WTC11 (cell line): ENCODE data around the gene NSUN3. TPM values are rescaled to one million over a fixed set of nuclear protein-coding genes. Genes with fewer than 3 reads are reported as not detected.

Experiments used
- ATAC-seq: fragments of 200-7000 bp; cut with Tn5 transposase; 2 replicates; pipeline ENCODE4 v1.10.0; 2021; ENCODE audit warnings: mild to moderate bottlenecking, moderate library complexity
- CTCF ChIA-PET: fragments of 300-600 bp; sonication (Branson Sonifier 250); formaldehyde crosslinking; loops from one replicate; lab custom pipeline; 2021; ENCODE audit warnings: antibody characterized with exemption; lab: Charles Lee
- POLR2A ChIA-PET: fragments of 350-600 bp; sonication (Branson Sonifier 250); formaldehyde crosslinking; loops from one replicate; lab custom pipeline; 2021; ENCODE audit warnings: antibody characterized with exemption; lab: Charles Lee
- DNase-seq: peaks from one replicate; pipeline ENCODE4 v3.0.0; 2021; ENCODE audit warnings: low spot score
- H3K27ac Mint-ChIP-seq: 2 replicates; pipeline ENCODE4 v1.8.0; 2021; ENCODE audit warnings: mixed read lengths
- H3K27me3 Mint-ChIP-seq: 2 replicates; pipeline ENCODE4 v1.8.0; 2021; ENCODE audit warnings: low read depth, mild to moderate bottlenecking, moderate library complexity, mixed read lengths
- H3K36me3 Mint-ChIP-seq: 2 replicates; pipeline ENCODE4 v1.8.0; 2021; ENCODE audit warnings: mixed read lengths
- H3K4me1 Mint-ChIP-seq: 2 replicates; pipeline ENCODE4 v1.8.0; 2022; ENCODE audit warnings: mixed read lengths
- H3K4me3 Mint-ChIP-seq: 2 replicates; pipeline ENCODE4 v1.8.0; 2021; ENCODE audit warnings: mild to moderate bottlenecking, moderate library complexity, mixed read lengths
- H3K9me3 Mint-ChIP-seq: 2 replicates; pipeline ENCODE4 v1.8.0; 2021; ENCODE audit warnings: mixed read lengths
- ARID4B ChIP-seq: sonication (generic); formaldehyde crosslinking; IDR thresholded peaks from 2 replicates; pipeline ENCODE4 v1.8.0; 2023; ENCODE audit warnings: missing genetic modification reagents, mild to moderate bottlenecking, borderline replicate concordance
- CBFB ChIP-seq: sonication (generic); formaldehyde crosslinking; IDR thresholded peaks from 2 replicates; pipeline ENCODE4 v1.8.1; 2022; ENCODE audit warnings: mild to moderate bottlenecking, low read depth, missing genetic modification reagents
- CDX4 ChIP-seq: fragments of 250-450 bp; sonication (Bioruptor Pico); IDR thresholded peaks from 2 replicates; pipeline ENCODE4 v1.9.0; 2021; ENCODE audit warnings: moderate library complexity, mild to moderate bottlenecking, inconsistent platforms, borderline replicate concordance
- CREB1 ChIP-seq: sonication (generic); formaldehyde crosslinking; IDR thresholded peaks from 2 replicates; pipeline ENCODE4 v1.8.0; 2023; ENCODE audit warnings: mild to moderate bottlenecking, missing genetic modification reagents
- E2F1 ChIP-seq: sonication (generic); formaldehyde crosslinking; IDR thresholded peaks from 2 replicates; pipeline ENCODE4 v1.8.0; 2022; ENCODE audit warnings: mild to moderate bottlenecking, missing genetic modification reagents
- ETV6 ChIP-seq: sonication (generic); formaldehyde crosslinking; IDR thresholded peaks from 2 replicates; pipeline ENCODE4 v1.8.1; 2022; ENCODE audit warnings: mild to moderate bottlenecking, missing genetic modification reagents
- GTF2I ChIP-seq: fragments of 250-450 bp; sonication (Bioruptor Pico); conservative IDR thresholded peaks from 2 replicates; pipeline ENCODE4 v1.4.0; 2021; ENCODE audit warnings: mild to moderate bottlenecking
- JUN ChIP-seq: sonication (generic); formaldehyde crosslinking; IDR thresholded peaks from 2 replicates; pipeline ENCODE4 v1.8.0; 2023; ENCODE audit warnings: mild to moderate bottlenecking, missing genetic modification reagents
- MYBL2 ChIP-seq: sonication (generic); formaldehyde crosslinking; IDR thresholded peaks from 2 replicates; pipeline ENCODE4 v1.8.1; 2023; ENCODE audit warnings: mild to moderate bottlenecking, moderate library complexity, missing genetic modification reagents
- NFATC4 ChIP-seq: fragments of 250-450 bp; sonication (Bioruptor Pico); IDR thresholded peaks from 2 replicates; pipeline ENCODE4 v1.9.0; 2021; ENCODE audit warnings: mild to moderate bottlenecking
- RELA ChIP-seq: sonication (generic); formaldehyde crosslinking; IDR thresholded peaks from 2 replicates; pipeline ENCODE4 v1.8.1; 2022; ENCODE audit warnings: missing genetic modification reagents, mild to moderate bottlenecking, borderline replicate concordance
- ZNF396 ChIP-seq: fragments of 250-450 bp; sonication (Bioruptor Pico); IDR thresholded peaks from 2 replicates; pipeline ENCODE4 v1.8.0; 2021; ENCODE audit warnings: mild to moderate bottlenecking, moderate library complexity, borderline replicate concordance
- ZNF423 ChIP-seq: fragments of 250-450 bp; sonication (Bioruptor Pico); IDR thresholded peaks from 2 replicates; pipeline ENCODE4 v2.1.2; 2022; ENCODE audit warnings: mild to moderate bottlenecking, moderate library complexity
- ZNF671 ChIP-seq: fragments of 250-450 bp; sonication (Bioruptor Pico); IDR thresholded peaks from 2 replicates; pipeline ENCODE4 v1.8.0; 2021; ENCODE audit warnings: mild to moderate bottlenecking
- total RNA-seq: library from RNA; stranded (reverse); gene quantifications from 3 replicates; pipeline ENCODE4 v1.2.3, GENCODE V29; 2021
- TF ChIP-seq, protein P1 (sequence below): sonication (generic); formaldehyde crosslinking; IDR thresholded peaks from 2 replicates; pipeline ENCODE4 v1.8.1; 2023; ENCODE audit warnings: mild to moderate bottlenecking, missing genetic modification reagents
- TF ChIP-seq, protein P2 (sequence below): sonication (generic); formaldehyde crosslinking; IDR thresholded peaks from 2 replicates; pipeline ENCODE4 v1.8.0; 2022; ENCODE audit warnings: mild to moderate bottlenecking, missing genetic modification reagents
- TF ChIP-seq, protein P3 (sequence below): fragments of 250-450 bp; sonication (Bioruptor Pico); IDR thresholded peaks from 2 replicates; pipeline ENCODE4 v1.8.0; 2021; ENCODE audit warnings: mild to moderate bottlenecking

The NSUN3 gene
- total RNA-seq, 1 experiment from 2014 or later: 8.2 TPM

- Mint-ChIP-seq H3K27me3 (no peaks in the 10 kb centered on the region), H3K4me1 (peaks cover 39% of the 10 kb centered on the region), H3K36me3 (peaks cover 14% of the 10 kb centered on the region), H3K27ac (no peak overlapping the region)
- no peak for ATAC-seq
- no peak for DNase-seq
- ChIA-PET POLR2A (interaction anchor here (0.6 kb wide), 1 partner anchor 1031 kb away, joined by 4 read pairs; no protein-coding TSS in a partner anchor), CTCF (no interaction called here)
- TF ChIP-seq CBFB (CRISPR knock-in tag) (no peak), ZNF423 (CRISPR knock-in tag) (no peak)
- TF ChIP-seq, all 79 proteins: peak for 0
- Mint-ChIP-seq H3K9me3 (peaks cover 28% of the 10 kb centered on the region), H3K4me3 (no peak overlapping the region)
Observed at GRCh38 chr3:94150113-94150512, 87.3 kb downstream of the NSUN3 start.

DNA sequence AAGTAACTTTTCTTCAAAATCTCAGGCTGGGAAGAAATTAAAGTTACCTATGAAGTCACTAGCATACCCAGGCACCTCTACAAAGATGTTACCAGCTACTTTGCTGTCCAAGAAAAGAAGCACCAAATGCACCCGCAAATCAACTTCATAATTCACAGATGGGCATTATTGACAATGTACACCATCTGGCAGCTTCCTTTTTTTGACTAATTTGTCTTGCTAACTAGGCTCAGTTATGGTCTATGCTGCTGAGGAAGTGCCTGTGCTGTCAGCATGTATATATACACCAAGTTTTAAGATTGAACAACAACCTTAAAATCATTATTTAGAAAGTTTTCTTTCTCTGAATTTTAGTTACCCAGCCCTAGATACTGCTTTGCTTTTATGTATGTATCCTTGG lies 93.8 kb downstream of the NSUN3 start:
- no peak for TF ChIP-seq JUN
- no peak for TF ChIP-seq ZNF671 (CRISPR knock-in tag)
- TF ChIP-seq, protein P1, sequence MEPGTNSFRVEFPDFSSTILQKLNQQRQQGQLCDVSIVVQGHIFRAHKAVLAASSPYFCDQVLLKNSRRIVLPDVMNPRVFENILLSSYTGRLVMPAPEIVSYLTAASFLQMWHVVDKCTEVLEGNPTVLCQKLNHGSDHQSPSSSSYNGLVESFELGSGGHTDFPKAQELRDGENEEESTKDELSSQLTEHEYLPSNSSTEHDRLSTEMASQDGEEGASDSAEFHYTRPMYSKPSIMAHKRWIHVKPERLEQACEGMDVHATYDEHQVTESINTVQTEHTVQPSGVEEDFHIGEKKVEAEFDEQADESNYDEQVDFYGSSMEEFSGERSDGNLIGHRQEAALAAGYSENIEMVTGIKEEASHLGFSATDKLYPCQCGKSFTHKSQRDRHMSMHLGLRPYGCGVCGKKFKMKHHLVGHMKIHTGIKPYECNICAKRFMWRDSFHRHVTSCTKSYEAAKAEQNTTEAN: no peak
- TF ChIP-seq NFATC4 (CRISPR knock-in tag): no peak
- TF ChIP-seq CDX4 (CRISPR knock-in tag): no peak
- no peak for TF ChIP-seq ZNF396
- TF ChIP-seq, protein P2, sequence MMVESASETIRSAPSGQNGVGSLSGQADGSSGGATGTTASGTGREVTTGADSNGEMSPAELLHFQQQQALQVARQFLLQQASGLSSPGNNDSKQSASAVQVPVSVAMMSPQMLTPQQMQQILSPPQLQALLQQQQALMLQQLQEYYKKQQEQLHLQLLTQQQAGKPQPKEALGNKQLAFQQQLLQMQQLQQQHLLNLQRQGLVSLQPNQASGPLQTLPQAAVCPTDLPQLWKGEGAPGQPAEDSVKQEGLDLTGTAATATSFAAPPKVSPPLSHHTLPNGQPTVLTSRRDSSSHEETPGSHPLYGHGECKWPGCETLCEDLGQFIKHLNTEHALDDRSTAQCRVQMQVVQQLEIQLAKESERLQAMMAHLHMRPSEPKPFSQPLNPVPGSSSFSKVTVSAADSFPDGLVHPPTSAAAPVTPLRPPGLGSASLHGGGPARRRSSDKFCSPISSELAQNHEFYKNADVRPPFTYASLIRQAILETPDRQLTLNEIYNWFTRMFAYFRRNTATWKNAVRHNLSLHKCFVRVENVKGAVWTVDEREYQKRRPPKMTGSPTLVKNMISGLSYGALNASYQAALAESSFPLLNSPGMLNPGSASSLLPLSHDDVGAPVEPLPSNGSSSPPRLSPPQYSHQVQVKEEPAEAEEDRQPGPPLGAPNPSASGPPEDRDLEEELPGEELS (CRISPR knock-in tag): no peak
- TF ChIP-seq CREB1 (CRISPR knock-in tag): no peak
- TF ChIP-seq, protein P3, sequence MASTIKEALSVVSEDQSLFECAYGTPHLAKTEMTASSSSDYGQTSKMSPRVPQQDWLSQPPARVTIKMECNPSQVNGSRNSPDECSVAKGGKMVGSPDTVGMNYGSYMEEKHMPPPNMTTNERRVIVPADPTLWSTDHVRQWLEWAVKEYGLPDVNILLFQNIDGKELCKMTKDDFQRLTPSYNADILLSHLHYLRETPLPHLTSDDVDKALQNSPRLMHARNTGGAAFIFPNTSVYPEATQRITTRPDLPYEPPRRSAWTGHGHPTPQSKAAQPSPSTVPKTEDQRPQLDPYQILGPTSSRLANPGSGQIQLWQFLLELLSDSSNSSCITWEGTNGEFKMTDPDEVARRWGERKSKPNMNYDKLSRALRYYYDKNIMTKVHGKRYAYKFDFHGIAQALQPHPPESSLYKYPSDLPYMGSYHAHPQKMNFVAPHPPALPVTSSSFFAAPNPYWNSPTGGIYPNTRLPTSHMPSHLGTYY (CRISPR knock-in tag): no peak
- no peak for TF ChIP-seq MYBL2 (CRISPR knock-in tag)
- no peak for TF ChIP-seq ETV6 (CRISPR knock-in tag)
- no peak for TF ChIP-seq ARID4B (CRISPR knock-in tag)
- no peak for TF ChIP-seq RELA
- no peak for TF ChIP-seq GTF2I (CRISPR knock-in tag)
- TF ChIP-seq E2F1: no peak
- no peak for ATAC-seq
- DNase-seq: no peak
- Mint-ChIP-seq H3K9me3 (no peaks in the 10 kb centered on the region), H3K27ac (no peak overlapping the region), H3K4me1 (peaks cover 6% of the 10 kb centered on the region; the same call in 1 of the 2 replicates), H3K36me3 (no peaks in the 10 kb centered on the region), H3K4me3 (no peak overlapping the region), H3K27me3 (no peaks in the 10 kb centered on the region)
- POLR2A ChIA-PET: no interaction called here
- CTCF ChIA-PET: no interaction called here
